ENCODE measurements around the gene CD3G. TPM values are rescaled to one million over a fixed set of nuclear protein-coding genes. Genes with fewer than 3 reads are reported as not detected.

Gene CD3G
- total RNA-seq, 2 experiments from 2014 or later: 102 to 109 TPM

DNA sequence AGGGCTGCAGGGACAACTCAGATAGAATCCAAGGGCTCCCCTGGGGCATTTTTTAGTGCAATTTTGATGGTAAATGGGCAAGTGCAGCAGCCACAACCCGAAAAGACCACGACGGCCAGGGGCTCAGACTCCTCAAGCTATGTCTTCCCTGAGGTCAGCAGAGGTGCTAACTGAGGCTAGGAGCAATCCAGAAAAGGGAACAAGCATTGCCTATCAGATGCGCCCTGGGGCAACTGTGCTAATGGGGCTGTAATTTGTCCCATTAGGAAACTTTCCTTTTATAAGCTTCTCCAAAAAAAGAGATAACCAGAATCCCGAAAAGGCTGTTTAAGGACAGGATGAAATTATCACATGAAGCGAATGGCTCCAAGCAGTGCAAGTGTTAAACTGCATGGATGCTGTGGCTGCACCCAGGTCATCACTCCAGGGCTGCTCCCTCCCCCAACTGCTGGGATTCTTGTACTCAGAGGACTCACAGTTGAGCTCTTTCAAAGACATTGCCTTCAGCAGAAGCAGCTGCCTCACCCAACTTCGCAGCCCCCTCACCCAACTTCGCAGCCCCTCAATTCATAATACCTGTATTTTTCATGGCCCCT, 42.4 kb upstream of the CD3G start:
- Histone ChIP-seq H3K36me3 (ENCODE audit: insufficient read depth, low read length) (peaks cover 3% of the 10 kb centered on the region), H3K4me1 (ENCODE audit: insufficient read depth, low read length) (peaks cover 43% of the 10 kb centered on the region), H3K9me3 (ENCODE audit: control insufficient read depth in 1 of 2, insufficient read depth in 1 of 2, low read length in 2 of 2) (no peaks in the 10 kb centered on the region), H3K4me3 (ENCODE audit: low read length) (no peak overlapping the region), H3K27me3 (ENCODE audit: control insufficient read depth in 1 of 2, insufficient read depth in 2 of 2, low read length in 2 of 2) (no peaks in the 10 kb centered on the region), H3K27ac (ENCODE audit: low read depth in 1 of 2, low read length in 2 of 2) (no peak overlapping the region)
- ATAC-seq (ENCODE audit: poor library complexity) (no peak), DNase-seq (no peak)
- ChIA-PET CTCF (interaction anchor here (1.0 to 1.3 kb wide), 2 partner anchors 9 to 103 kb away, joined by 4 to 5 read pairs; no protein-coding TSS in a partner anchor), POLR2A (interaction anchor here (0.7 to 1.3 kb wide), 4 partner anchors 38 to 86 kb away, joined by 3 to 4 read pairs (median 3); partner anchors contain the start of genes JAML, MPZL2 and UBE4A)
- Mint-ChIP-seq H3K4me1 (ENCODE audit: low read depth) (peaks cover 70% of the 10 kb centered on the region), H3K4me3 (peak overlapping the region; percentile 61), H3K36me3 (ENCODE audit: low read depth) (peaks cover 23% of the 10 kb centered on the region), H3K27ac (peak overlapping the region; percentile 100), H3K9me3 (no peaks in the 10 kb centered on the region), H3K27me3 (no peaks in the 10 kb centered on the region)
- intact Hi-C loops (cut with DNase I, micrococcal nuclease): loop anchor here in 1 of 2 experiments (10.0 kb wide), 1 partner anchor 47 kb away; the partner anchor contains the start of gene MPZL3
- TF ChIP-seq, protein P1, sequence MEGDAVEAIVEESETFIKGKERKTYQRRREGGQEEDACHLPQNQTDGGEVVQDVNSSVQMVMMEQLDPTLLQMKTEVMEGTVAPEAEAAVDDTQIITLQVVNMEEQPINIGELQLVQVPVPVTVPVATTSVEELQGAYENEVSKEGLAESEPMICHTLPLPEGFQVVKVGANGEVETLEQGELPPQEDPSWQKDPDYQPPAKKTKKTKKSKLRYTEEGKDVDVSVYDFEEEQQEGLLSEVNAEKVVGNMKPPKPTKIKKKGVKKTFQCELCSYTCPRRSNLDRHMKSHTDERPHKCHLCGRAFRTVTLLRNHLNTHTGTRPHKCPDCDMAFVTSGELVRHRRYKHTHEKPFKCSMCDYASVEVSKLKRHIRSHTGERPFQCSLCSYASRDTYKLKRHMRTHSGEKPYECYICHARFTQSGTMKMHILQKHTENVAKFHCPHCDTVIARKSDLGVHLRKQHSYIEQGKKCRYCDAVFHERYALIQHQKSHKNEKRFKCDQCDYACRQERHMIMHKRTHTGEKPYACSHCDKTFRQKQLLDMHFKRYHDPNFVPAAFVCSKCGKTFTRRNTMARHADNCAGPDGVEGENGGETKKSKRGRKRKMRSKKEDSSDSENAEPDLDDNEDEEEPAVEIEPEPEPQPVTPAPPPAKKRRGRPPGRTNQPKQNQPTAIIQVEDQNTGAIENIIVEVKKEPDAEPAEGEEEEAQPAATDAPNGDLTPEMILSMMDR (IDR thresholded peaks at IDR 0.05): no peak

DNA sequence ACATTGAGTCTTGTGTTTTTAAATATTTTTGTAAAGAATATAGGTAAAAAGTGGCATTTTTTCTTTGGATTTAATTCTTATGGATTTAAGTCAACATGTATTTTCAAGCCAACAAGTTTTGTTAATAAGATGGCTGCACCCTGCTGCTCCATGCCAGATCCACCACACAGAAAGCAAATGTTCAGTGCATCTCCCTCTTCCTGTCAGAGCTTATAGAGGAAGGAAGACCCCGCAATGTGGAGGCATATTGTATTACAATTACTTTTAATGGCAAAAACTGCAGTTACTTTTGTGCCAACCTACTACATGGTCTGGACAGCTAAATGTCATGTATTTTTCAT, 39.9 kb upstream of the CD3G start:
- peaks cover 87% of the 10 kb centered on the region for H3K4me1 Mint-ChIP-seq (ENCODE audit: low read depth)
- peak overlapping the region; percentile 68 for H3K4me3 ChIP-seq (ENCODE audit: low read length)
- intact Hi-C loops (cut with DNase I, micrococcal nuclease): loop anchor here in 1 of 2 experiments (10.0 kb wide), 1 partner anchor 49 kb away; the partner anchor contains the start of gene MPZL3
- H3K36me3 ChIP-seq (ENCODE audit: insufficient read depth, low read length): peaks cover 27% of the 10 kb centered on the region
- no peaks in the 10 kb centered on the region for H3K27me3 ChIP-seq (ENCODE audit: control insufficient read depth in 1 of 2, insufficient read depth in 2 of 2, low read length in 2 of 2)
- no peaks in the 10 kb centered on the region for H3K9me3 Mint-ChIP-seq
- peaks cover 48% of the 10 kb centered on the region for H3K36me3 Mint-ChIP-seq (ENCODE audit: low read depth)
- no peaks in the 10 kb centered on the region for H3K27me3 Mint-ChIP-seq
- ATAC-seq (ENCODE audit: poor library complexity) (peak; percentile 45), DNase-seq (peak in 1 of 14 experiments; percentile 14)
- POLR2A ChIA-PET: interaction anchor here (0.5 to 4.5 kb wide), 25 partner anchors 8 to 1010 kb away, joined by 3 to 32 read pairs (median 4); partner anchors contain the start of genes ARCN1, JAML, KMT2A and MPZL2
- peaks cover 60% of the 10 kb centered on the region for H3K4me1 ChIP-seq (ENCODE audit: insufficient read depth, low read length)
- peak overlapping the region; percentile 100 for H3K27ac Mint-ChIP-seq
- no peaks in the 10 kb centered on the region for H3K9me3 ChIP-seq (ENCODE audit: control insufficient read depth in 1 of 2, insufficient read depth in 1 of 2, low read length in 2 of 2)
- H3K27ac ChIP-seq (ENCODE audit: low read depth in 1 of 2, low read length in 2 of 2): peak overlapping the region; percentile 81 to 88
- TF ChIP-seq, protein P1 (IDR thresholded peaks at IDR 0.05): no peak
- CTCF ChIA-PET: interaction anchor here (0.9 to 2.4 kb wide), 8 partner anchors 8 to 106 kb away, joined by 3 to 19 read pairs (median 4); partner anchors contain the start of genes CD3D and MPZL2
- peak overlapping the region; percentile 96 for H3K4me3 Mint-ChIP-seq

DNA sequence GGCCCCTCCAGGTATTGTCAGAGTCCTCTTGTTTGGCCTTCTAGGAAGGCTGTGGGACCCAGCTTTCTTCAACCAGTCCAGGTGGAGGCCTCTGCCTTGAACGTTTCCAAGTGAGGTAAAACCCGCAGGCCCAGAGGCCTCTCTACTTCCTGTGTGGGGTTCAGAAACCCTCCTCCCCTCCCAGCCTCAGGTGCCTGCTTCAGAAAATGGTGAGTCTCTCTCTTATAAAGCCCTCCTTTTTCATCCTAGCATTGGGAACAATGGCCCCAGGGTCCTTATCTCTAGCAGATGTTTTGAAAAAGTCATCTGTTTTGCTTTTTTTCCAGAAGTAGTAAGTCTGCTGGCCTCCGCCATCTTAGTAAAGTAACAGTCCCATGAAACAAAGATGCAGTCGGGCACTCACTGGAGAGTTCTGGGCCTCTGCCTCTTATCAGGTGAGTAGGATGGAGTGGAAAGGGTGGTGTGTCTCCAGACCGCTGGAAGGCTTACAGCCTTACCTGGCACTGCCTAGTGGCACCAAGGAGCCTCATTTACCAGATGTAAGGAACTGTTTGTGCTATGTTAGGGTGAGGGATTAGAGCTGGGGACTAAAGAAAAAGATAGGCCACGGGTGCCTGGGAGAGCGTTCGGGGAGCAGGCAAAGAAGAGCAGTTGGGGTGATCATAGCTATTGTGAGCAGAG, 39.4 kb upstream of the CD3G start, which contains the start of gene CD3E:
Gene CD3E, plus strand, starts transcription at position 163 of the 681 bp plus-strand sequence. Its CDS starts 223 bp downstream, at position 386.
- Histone ChIP-seq H3K4me3 (ENCODE audit: low read length) (peak within 1 kb of the TSS; percentile 68), H3K9me3 (ENCODE audit: control insufficient read depth in 1 of 2, insufficient read depth in 1 of 2, low read length in 2 of 2) (no peaks in the 10 kb centered on the region), H3K27me3 (ENCODE audit: control insufficient read depth in 1 of 2, insufficient read depth in 2 of 2, low read length in 2 of 2) (no peaks in the 10 kb centered on the region), H3K4me1 (ENCODE audit: insufficient read depth, low read length) (peaks cover 64% of the 10 kb centered on the region), H3K36me3 (ENCODE audit: insufficient read depth, low read length) (peaks cover 30% of the 10 kb centered on the region), H3K27ac (ENCODE audit: low read depth in 1 of 2, low read length in 2 of 2) (peak within 1 kb of the TSS; percentile 81 to 88)
- peak; percentile 73 for ATAC-seq (ENCODE audit: poor library complexity)
- intact Hi-C loops (cut with DNase I, micrococcal nuclease): loop anchor here (1.0 to 10.0 kb wide), 5 partner anchors 40 to 135 kb away; partner anchors contain the start of genes CD3G (in 1 of the 2), KMT2A (in 1 of the 2) and MPZL3 (in 1 of the 2)
- DNase-seq: peak; percentile 51 to 84 (median 64)
- Mint-ChIP-seq H3K27ac (peak within 1 kb of the TSS; percentile 100), H3K4me1 (ENCODE audit: low read depth) (peaks cover 87% of the 10 kb centered on the region), H3K4me3 (peak within 1 kb of the TSS; percentile 96), H3K27me3 (no peaks in the 10 kb centered on the region), H3K36me3 (ENCODE audit: low read depth) (peaks cover 53% of the 10 kb centered on the region), H3K9me3 (no peaks in the 10 kb centered on the region)
- ChIA-PET POLR2A (interaction anchor here (0.5 to 4.5 kb wide), 30 partner anchors 8 to 1009 kb away, joined by 3 to 32 read pairs (median 4); partner anchors contain the start of genes ARCN1, JAML, KMT2A and MPZL2), CTCF (interaction anchor here (0.9 to 2.4 kb wide), 7 partner anchors 9 to 106 kb away, joined by 3 to 19 read pairs (median 5); partner anchors contain the start of gene CD3D)
- TF ChIP-seq, protein P1 (IDR thresholded peaks at IDR 0.05): no peak

Measured in CD4-positive, alpha-beta T cell (primary cell).